Mesothelial cell of epicardium (in vitro differentiated cells): ENCODE results near the gene DMBT1. TPM values are rescaled to one million over a fixed set of nuclear protein-coding genes. Genes with fewer than 3 reads are reported as not detected.

Experiments used
- DNase-seq, 2 experiments: peaks; one replicate each; pipeline ENCODE4 v3.0.0; 2021; ENCODE audit warnings: low spot score in 2 of 2; ENCODE audit not compliant: unreplicated experiment in 2 of 2
- H3K27ac Mint-ChIP-seq: 2 replicates; pipeline ENCODE4 v1.8.0; 2021; ENCODE audit warnings: mixed read lengths
- H3K27me3 Mint-ChIP-seq: 2 replicates; pipeline ENCODE4 v1.8.0; 2021; ENCODE audit warnings: low read depth, mixed read lengths
- H3K36me3 Mint-ChIP-seq: 2 replicates; pipeline ENCODE4 v1.8.0; 2021; ENCODE audit warnings: mixed read lengths
- H3K4me1 Mint-ChIP-seq: 2 replicates; pipeline ENCODE4 v1.8.0; 2021; ENCODE audit warnings: mixed read lengths
- H3K4me3 Mint-ChIP-seq: 2 replicates; pipeline ENCODE4 v1.8.0; 2021; ENCODE audit warnings: mild to moderate bottlenecking, moderate library complexity, mixed read lengths
- H3K9me3 Mint-ChIP-seq: 2 replicates; pipeline ENCODE4 v1.8.0; 2021; ENCODE audit warnings: mixed read lengths
- CTCF ChIP-seq: fragments of 200-600 bp; sonication (generic); IDR thresholded peaks from one replicate; pipeline ENCODE4 v1.5.0; 2021; ENCODE audit warnings: antibody characterized with exemption; ENCODE audit not compliant: unreplicated experiment
- total RNA-seq: library from RNA; stranded (reverse); gene quantifications from 3 replicates; pipeline ENCODE4 v1.2.1, GENCODE V29; 2021

DMBT1 gene
- total RNA-seq, 1 donor from 2014 or later: not detected

- Mint-ChIP-seq H3K36me3 (no peaks in the 10 kb centered on the region), H3K4me3 (no peak overlapping the region), H3K9me3 (no peaks in the 10 kb centered on the region), H3K4me1 (peaks cover 3% of the 10 kb centered on the region), H3K27ac (no peak overlapping the region), H3K27me3 (peaks cover 47% of the 10 kb centered on the region)
- no peak for DNase-seq
- no peak for TF ChIP-seq CTCF
Observed at GRCh38 chr10:122660696-122661095, 100.1 kb downstream of the DMBT1 start.

GRCh38 chr10:122662231-122662630, 101.7 kb downstream of the DMBT1 start:
- Mint-ChIP-seq H3K4me3 (no peak overlapping the region), H3K27me3 (peaks cover 40% of the 10 kb centered on the region), H3K27ac (no peak overlapping the region), H3K9me3 (no peaks in the 10 kb centered on the region), H3K36me3 (no peaks in the 10 kb centered on the region), H3K4me1 (peaks cover 3% of the 10 kb centered on the region)
- no peak for TF ChIP-seq CTCF
- DNase-seq: no peak

GRCh38 chr10:122663516-122664130, 103.1 kb downstream of the DMBT1 start:
- no peak for TF ChIP-seq CTCF
- DNase-seq: no peak
- Mint-ChIP-seq H3K4me3 (no peak overlapping the region), H3K36me3 (no peaks in the 10 kb centered on the region), H3K9me3 (no peaks in the 10 kb centered on the region), H3K27me3 (peaks cover 43% of the 10 kb centered on the region), H3K4me1 (peaks cover 3% of the 10 kb centered on the region), H3K27ac (no peak overlapping the region)

- DNase-seq: no peak
- no peak overlapping the region for H3K4me3 Mint-ChIP-seq
- H3K27ac Mint-ChIP-seq: no peak overlapping the region
- peaks cover 3% of the 10 kb centered on the region for H3K4me1 Mint-ChIP-seq
- no peak for TF ChIP-seq CTCF
- no peaks in the 10 kb centered on the region for H3K36me3 Mint-ChIP-seq
- H3K27me3 Mint-ChIP-seq: peaks cover 43% of the 10 kb centered on the region
- H3K9me3 Mint-ChIP-seq: no peaks in the 10 kb centered on the region
Observed at GRCh38 chr10:122664501-122664900, 103.9 kb downstream of the DMBT1 start.

GRCh38 chr10:122665329-122665860, 104.8 kb downstream of the DMBT1 start:
- no peak overlapping the region for H3K27ac Mint-ChIP-seq
- no peaks in the 10 kb centered on the region for H3K9me3 Mint-ChIP-seq

More at GRCh38 chr10:122665329-122665860, 104.8 kb downstream of the DMBT1 start:
- Mint-ChIP-seq H3K4me1 (peaks cover 6% of the 10 kb centered on the region), H3K27me3 (peaks cover 37% of the 10 kb centered on the region), H3K4me3 (no peak overlapping the region), H3K36me3 (no peaks in the 10 kb centered on the region)
- no peak for DNase-seq
- no peak for TF ChIP-seq CTCF
